GM13976 (cell line): Measurements from ENCODE around the gene PLCXD1.

Source experiments
- DNase-seq: peaks from one replicate; pipeline ENCODE4 v3.0.0; 2012; ENCODE audit warnings: low spot score
- CTCF ChIP-seq: IDR thresholded peaks from 2 replicates; pipeline ENCODE4 v1.5.1; 2012; ENCODE audit warnings: borderline replicate concordance, mild to moderate bottlenecking; ENCODE audit not compliant: insufficient read depth; ENCODE audit errors: extremely low read depth, missing control alignments, control extremely low read depth
- in situ Hi-C: fragments of 300-500 bp; cut with MboI; formaldehyde crosslinking; loops from one replicate; pipeline ENCODE4 v1.12.0; 2022; ENCODE audit warnings: low sequenced_read_pairs, mixed read lengths, inconsistent platforms; ENCODE audit not compliant: unreplicated experiment

Gene PLCXD1

DNA sequence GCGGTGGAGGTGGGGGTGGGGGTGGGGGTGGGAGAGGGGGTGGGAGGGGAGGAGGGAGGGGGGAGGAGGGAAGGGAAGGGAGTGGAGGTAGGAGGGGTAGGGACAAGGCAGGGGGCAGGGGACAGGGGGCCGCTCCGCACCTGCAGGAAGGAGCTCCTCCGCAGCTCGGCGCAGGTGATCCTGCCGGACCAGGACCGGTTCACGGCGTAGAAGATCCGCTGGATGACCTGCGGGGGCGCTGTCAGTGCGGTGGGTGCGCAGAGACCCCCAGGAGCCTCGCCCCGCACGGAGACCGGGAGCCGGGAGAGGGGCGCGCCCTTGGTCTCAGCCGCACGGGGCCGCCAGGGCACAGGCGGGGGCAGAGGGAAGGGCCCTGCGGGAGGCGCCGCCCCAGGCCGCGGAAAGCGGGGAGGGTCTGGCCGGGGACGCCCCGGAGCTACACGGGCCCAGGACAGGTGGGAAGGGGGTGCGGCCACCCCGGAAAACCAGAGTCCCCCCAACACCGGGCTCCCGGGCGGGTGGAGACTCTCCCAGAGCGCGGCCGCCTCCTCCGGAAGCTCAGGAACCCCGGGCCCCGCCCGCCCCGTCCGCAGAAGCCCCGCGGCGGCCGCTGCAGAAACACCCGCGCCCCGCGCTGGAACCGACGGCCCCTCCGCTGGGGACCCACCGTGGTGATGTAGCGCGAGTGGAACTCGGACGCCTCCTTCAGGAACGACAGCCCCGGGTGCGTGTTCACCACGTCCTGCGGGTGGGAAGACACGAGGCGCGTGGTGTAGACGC lies 65.0 kb downstream of the PLCXD1 start:
- in situ Hi-C loops: no loop called here
- DNase-seq: no peak
- TF ChIP-seq CTCF: no peak

DNA sequence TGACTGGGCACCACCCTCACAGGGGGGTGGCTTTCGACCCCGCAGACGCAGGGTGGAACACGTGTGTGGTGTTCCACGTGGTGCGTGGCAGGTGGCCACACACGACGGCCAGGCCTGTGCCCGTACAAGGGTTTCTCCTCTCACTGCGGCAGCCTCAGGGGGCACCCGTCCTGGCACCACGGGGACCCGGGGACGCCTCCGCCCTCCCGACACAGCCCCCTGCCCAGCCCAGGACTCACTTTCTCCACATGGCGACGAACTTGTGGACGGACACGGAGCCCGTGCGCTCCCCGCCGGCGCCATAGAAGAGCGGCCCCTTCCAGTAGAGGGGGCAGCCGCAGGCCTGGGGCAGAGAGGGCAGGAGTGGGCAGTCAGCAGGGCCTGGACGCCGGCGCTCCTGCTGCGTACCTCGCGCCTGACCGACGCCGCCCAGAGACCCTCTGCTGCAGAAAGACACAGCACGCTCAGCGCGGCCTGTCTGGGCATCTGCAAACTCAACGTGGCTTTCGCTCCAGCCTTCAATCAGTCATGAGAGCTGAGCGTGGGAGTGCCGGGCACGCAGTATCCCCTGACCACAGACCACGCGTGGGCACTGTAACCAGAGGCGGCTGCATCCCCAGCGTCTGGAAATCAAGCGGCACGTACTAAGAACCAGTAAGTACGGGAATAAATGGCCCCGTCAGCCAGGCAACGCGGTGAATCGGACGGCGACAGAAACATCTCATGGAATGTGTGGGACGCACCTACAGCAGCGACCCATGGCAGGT lies 66.4 kb downstream of the PLCXD1 start:
- in situ Hi-C loops: no loop called here
- no peak for TF ChIP-seq CTCF

DNA sequence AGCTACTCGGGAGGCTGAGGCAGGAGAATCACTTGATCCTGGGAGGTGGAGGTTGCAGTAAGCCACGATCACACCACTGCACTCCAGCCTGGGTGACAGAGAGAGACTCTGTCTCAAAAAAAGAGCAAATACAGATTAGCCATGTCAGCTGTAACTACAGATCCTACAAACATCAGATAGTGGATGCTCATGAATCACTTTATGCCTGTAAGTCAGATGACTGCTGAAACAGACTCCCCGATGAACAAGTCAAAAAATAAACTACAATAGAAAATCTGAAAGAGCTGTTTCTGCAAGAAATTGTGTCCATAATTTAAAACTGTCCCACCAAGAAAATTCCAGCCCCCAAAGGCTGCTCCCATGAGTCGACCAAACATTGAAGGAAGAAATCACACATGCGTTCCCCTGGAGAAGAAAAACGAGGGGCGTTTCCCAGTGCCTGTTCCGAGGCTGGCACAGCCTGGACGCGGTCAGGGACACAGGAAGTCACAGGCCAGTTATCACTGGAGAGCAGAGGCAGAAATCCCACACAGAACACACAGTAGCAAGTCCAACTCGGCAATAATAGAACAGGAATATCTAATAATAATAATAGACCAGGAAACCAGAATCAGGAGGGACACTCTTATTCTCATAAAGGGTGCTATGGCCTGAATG lies 67.4 kb downstream of the PLCXD1 start:
- DNase-seq: no peak
- in situ Hi-C loops: no loop called here
- TF ChIP-seq CTCF: no peak

More for the DNA sequence above, 66.4 kb downstream of the PLCXD1 start:
- DNase-seq: no peak

DNA sequence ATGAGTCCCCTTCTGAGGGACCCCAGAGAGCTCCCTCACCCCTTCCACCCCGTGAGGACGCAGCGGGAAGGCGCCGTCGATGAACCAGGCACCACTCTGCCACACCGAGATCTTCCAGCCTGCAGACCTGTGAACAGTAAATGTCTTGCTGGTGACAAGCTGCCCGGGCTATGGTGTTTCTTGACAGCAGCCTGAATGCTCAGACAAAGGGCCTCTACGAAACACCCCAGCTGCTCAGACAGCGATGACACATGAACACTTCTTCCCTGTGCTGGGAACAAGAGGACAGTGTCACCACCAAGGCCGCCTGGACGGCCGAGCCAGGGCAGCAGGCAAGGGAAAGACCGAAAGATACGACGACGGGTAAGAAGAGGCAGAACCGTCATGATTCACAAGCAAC lies 68.0 kb downstream of the PLCXD1 start:
- no peak for DNase-seq
- TF ChIP-seq CTCF: no peak
- in situ Hi-C loops: no loop called here

DNA sequence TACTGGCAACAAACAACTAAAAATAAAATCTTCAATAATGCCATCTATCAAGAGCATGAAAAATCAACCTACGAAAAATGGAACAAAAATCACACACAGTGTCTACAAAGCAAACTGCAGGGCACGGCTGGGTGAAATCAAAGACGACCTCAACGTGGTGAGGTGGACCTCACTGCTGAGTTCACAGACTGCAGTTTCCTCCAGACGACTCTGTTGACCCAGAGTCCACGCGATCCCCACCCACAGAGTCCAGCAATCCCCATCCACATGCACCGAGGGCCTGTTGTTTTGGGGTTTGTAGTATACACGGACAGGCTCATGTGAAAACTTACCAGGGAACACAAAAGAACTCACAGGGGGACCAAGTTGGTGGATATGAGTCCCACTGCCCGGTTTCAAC lies 68.5 kb downstream of the PLCXD1 start:
- in situ Hi-C loops: no loop called here
- TF ChIP-seq CTCF: no peak
- DNase-seq: no peak

- no peak for DNase-seq
These were observed 69.0 kb downstream of the PLCXD1 start for GRCh38 chrX:350148-350533.

More at GRCh38 chrX:350148-350533, 69.0 kb downstream of the PLCXD1 start:
- TF ChIP-seq CTCF: no peak
- in situ Hi-C loops: no loop called here
